Vagina (tissue), 1 donor: ENCODE results near the gene DIP2B. TPM values are rescaled to one million over a fixed set of nuclear protein-coding genes. Genes with fewer than 3 reads are reported as not detected.

ENCODE experiments used
- small RNA-seq: library from RNA; depleted of rRNA; stranded (forward); fragments of <200 nt; gene quantifications from one replicate; pipeline ENCODE3, GENCODE V24; 2016
- total RNA-seq: library from RNA; depleted of rRNA; stranded (reverse); fragments of >200 nt; gene quantifications from one replicate; pipeline ENCODE4 v1.2.3, GENCODE V29; 2016

The DIP2B gene
- total RNA-seq, 1 donor from 2014 or later, result 32.2 TPM

Small RNAs within 50 kb of the gene (small RNA-seq; reads per million reads assigned to genes)
- not detected for gene RF00019
- not detected for gene RNU6-238P
- gene RNU6-769P, result not detected

Other genes with a start within 250 kb of the DIP2B start
- 99.2 TPM for gene LIMA1, start 221.5 kb upstream of the DIP2B start, total RNA-seq
- not detected for gene FAM186A, start 108.4 kb upstream of the DIP2B start, total RNA-seq
- 38.5 TPM for gene LARP4, start 104.1 kb upstream of the DIP2B start, total RNA-seq